Measurements from ENCODE around the gene GPR108.

GRCh38 chr19:6682607-6683128 is 54.7 kb downstream of the GPR108 start:
- no peak for TF ChIP-seq CTCF (IDR thresholded peaks at IDR 0.05; ENCODE audit: poor library complexity, severe bottlenecking)
- TF ChIP-seq REST (IDR thresholded peaks at IDR 0.05; ENCODE audit: borderline replicate concordance), result no peak
- no peak for TF ChIP-seq EP300 (conservative IDR thresholded peaks at IDR 0.05; ENCODE audit: poor library complexity, severe bottlenecking)
- no peak for TF ChIP-seq EZH2 (IDR thresholded peaks at IDR 0.05; ENCODE audit: borderline replicate concordance, insufficient read depth, low read length, poor library complexity, severe bottlenecking)
- TF ChIP-seq RAD21 (conservative IDR thresholded peaks at IDR 0.05), result no peak
- no peak for TF ChIP-seq TAF1 (IDR thresholded peaks at IDR 0.05; ENCODE audit: low read depth)
- no peak for TF ChIP-seq SMC3 (conservative IDR thresholded peaks at IDR 0.05; ENCODE audit: poor library complexity)
- TF ChIP-seq POLR2AphosphoS5 (IDR thresholded peaks at IDR 0.05), result no peak
- TF ChIP-seq MXI1 (conservative IDR thresholded peaks at IDR 0.05; ENCODE audit: poor library complexity, severe bottlenecking), result no peak
